Liver (tissue), 3 donors: ENCODE results near the gene CER1.

Experiments
- EGR1 ChIP-seq, 2 donors: IDR thresholded peaks; 2 replicates each; pipeline ENCODE4 v1.6.1; 2016 to 2018; ENCODE audit warnings: antibody characterized with exemption in 2 of 2, low read depth in 2 of 2
- JUND ChIP-seq, 2 donors: IDR thresholded peaks; 2 replicates each; pipeline ENCODE4 v1.6.1; 2016; ENCODE audit warnings: antibody characterized with exemption in 2 of 2
- NR2F2 ChIP-seq: IDR thresholded peaks from 2 replicates; pipeline ENCODE4 v1.6.1; 2016; ENCODE audit warnings: antibody characterized with exemption
- RAD21 ChIP-seq, 2 donors: IDR thresholded peaks; 2 replicates each; pipeline ENCODE4 v1.6.1; 2016; ENCODE audit warnings: antibody characterized with exemption in 2 of 2, mild to moderate bottlenecking in 2 of 2
- SP1 ChIP-seq: IDR thresholded peaks from 2 replicates; pipeline ENCODE4 v1.6.1; 2018; ENCODE audit warnings: antibody characterized with exemption, mild to moderate bottlenecking
- TAF1 ChIP-seq: conservative IDR thresholded peaks from 2 replicates; pipeline ENCODE4 v1.6.1; 2016; ENCODE audit warnings: antibody characterized with exemption, mild to moderate bottlenecking
- YY1 ChIP-seq: IDR thresholded peaks from 2 replicates; pipeline ENCODE4 v1.6.1; 2016; ENCODE audit warnings: antibody characterized with exemption, mild to moderate bottlenecking
- TF ChIP-seq, protein P1 (sequence below): fragments of 150-350 bp; IDR thresholded peaks from 2 replicates; pipeline ENCODE4 v1.5.1; 2017; ENCODE audit warnings: improper control_type of control experiment, low read depth, low read length; ENCODE audit not compliant: missing input control
- TF ChIP-seq, protein P2 (sequence below): IDR thresholded peaks from 2 replicates; pipeline ENCODE4 v1.6.1; 2016; ENCODE audit warnings: antibody characterized with exemption
- TF ChIP-seq, protein P3 (sequence below): IDR thresholded peaks from 2 replicates; pipeline ENCODE4 v1.6.1; 2016; ENCODE audit warnings: antibody characterized with exemption
- TF ChIP-seq, protein P4 (sequence below): IDR thresholded peaks from 2 replicates; pipeline ENCODE4 v1.6.1; 2016; ENCODE audit warnings: antibody characterized with exemption, mild to moderate bottlenecking
- donor health status: healthy.
- donor health status: healthy.

DNA sequence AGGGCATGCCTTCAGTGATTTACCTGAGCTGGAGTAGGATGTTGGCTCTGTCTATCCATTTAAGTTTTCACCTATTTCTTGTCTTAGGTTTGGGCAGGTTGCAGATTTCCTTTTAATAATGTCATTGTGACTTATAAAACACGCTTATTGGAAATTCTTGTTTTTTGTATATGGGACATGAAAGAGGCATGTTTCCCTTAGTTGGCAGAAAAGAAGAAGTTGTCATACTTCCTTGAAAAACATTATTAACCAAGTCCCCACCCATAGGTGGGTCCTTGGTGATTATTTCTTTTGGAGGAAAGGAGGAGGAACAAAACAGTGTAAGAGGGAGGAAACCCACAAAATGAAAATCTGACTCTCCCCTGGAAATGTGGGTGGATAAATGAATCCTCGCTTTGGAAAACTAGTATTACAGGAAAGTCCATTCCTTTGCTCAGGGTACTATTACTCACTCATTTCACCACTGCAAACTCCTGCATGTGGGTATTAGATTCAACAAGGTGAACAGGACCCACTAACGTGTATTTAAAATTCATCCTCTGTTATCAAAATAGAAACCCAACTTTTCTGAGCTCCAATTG lies 9.3 kb downstream of the CER1 start:
- TF ChIP-seq TAF1 (no peak), SP1 (no peak), RAD21 (IDR thresholded peaks at IDR 0.05) (no peak), EGR1 (IDR thresholded peaks at IDR 0.05; ENCODE audit: low read depth in 2 of 2) (no peak), YY1 (no peak), JUND (IDR thresholded peaks at IDR 0.05) (no peak), NR2F2 (no peak)
- TF ChIP-seq, protein P1, sequence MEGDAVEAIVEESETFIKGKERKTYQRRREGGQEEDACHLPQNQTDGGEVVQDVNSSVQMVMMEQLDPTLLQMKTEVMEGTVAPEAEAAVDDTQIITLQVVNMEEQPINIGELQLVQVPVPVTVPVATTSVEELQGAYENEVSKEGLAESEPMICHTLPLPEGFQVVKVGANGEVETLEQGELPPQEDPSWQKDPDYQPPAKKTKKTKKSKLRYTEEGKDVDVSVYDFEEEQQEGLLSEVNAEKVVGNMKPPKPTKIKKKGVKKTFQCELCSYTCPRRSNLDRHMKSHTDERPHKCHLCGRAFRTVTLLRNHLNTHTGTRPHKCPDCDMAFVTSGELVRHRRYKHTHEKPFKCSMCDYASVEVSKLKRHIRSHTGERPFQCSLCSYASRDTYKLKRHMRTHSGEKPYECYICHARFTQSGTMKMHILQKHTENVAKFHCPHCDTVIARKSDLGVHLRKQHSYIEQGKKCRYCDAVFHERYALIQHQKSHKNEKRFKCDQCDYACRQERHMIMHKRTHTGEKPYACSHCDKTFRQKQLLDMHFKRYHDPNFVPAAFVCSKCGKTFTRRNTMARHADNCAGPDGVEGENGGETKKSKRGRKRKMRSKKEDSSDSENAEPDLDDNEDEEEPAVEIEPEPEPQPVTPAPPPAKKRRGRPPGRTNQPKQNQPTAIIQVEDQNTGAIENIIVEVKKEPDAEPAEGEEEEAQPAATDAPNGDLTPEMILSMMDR = no peak
- TF ChIP-seq, protein P2, sequence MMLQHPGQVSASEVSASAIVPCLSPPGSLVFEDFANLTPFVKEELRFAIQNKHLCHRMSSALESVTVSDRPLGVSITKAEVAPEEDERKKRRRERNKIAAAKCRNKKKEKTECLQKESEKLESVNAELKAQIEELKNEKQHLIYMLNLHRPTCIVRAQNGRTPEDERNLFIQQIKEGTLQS = no peak
- TF ChIP-seq, protein P3, sequence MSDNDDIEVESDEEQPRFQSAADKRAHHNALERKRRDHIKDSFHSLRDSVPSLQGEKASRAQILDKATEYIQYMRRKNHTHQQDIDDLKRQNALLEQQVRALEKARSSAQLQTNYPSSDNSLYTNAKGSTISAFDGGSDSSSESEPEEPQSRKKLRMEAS = no peak
- TF ChIP-seq, protein P4, sequence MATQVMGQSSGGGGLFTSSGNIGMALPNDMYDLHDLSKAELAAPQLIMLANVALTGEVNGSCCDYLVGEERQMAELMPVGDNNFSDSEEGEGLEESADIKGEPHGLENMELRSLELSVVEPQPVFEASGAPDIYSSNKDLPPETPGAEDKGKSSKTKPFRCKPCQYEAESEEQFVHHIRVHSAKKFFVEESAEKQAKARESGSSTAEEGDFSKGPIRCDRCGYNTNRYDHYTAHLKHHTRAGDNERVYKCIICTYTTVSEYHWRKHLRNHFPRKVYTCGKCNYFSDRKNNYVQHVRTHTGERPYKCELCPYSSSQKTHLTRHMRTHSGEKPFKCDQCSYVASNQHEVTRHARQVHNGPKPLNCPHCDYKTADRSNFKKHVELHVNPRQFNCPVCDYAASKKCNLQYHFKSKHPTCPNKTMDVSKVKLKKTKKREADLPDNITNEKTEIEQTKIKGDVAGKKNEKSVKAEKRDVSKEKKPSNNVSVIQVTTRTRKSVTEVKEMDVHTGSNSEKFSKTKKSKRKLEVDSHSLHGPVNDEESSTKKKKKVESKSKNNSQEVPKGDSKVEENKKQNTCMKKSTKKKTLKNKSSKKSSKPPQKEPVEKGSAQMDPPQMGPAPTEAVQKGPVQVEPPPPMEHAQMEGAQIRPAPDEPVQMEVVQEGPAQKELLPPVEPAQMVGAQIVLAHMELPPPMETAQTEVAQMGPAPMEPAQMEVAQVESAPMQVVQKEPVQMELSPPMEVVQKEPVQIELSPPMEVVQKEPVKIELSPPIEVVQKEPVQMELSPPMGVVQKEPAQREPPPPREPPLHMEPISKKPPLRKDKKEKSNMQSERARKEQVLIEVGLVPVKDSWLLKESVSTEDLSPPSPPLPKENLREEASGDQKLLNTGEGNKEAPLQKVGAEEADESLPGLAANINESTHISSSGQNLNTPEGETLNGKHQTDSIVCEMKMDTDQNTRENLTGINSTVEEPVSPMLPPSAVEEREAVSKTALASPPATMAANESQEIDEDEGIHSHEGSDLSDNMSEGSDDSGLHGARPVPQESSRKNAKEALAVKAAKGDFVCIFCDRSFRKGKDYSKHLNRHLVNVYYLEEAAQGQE = no peak
